Keratinocyte (primary cell): Measurements from ENCODE around the gene DUSP2. TPM values are rescaled to one million over a fixed set of nuclear protein-coding genes. Genes with fewer than 3 reads are reported as not detected.

ENCODE experiments used
- DNase-seq: peaks from one replicate; pipeline ENCODE4 v3.0.0-alpha.2; 2011; ENCODE audit warnings: low read depth, missing footprints, low spot score
- FAIRE-seq: peaks from 2 replicates; lab custom pipeline; 2011; peaks lifted over from hg19 to GRCh38; lab: Jason Lieb, UNC
- H2AFZ ChIP-seq: 2 replicates; pipeline ENCODE4 v1.6.0; 2012; ENCODE audit warnings: low read length, control low read depth, inconsistent platforms; ENCODE audit not compliant: control insufficient read depth
- H3K27ac ChIP-seq: 2 replicates; pipeline ENCODE4 v1.5.1; 2011; ENCODE audit warnings: low read length; ENCODE audit not compliant: control insufficient read depth, insufficient read depth
- H3K27me3 ChIP-seq: 3 replicates; pipeline ENCODE4 v1.6.0; 2011; ENCODE audit warnings: low read length; ENCODE audit not compliant: control insufficient read depth, insufficient read depth; ENCODE audit errors: extremely low read depth
- H3K36me3 ChIP-seq, 2 experiments: 2 replicates in 1 of 2; 3 replicates in 1 of 2; pipeline ENCODE4 v1.5.1; 2011; ENCODE audit warnings: low read length in 2 of 2, mild to moderate bottlenecking in 1 of 2; ENCODE audit not compliant: control insufficient read depth in 2 of 2, insufficient read depth in 2 of 2; ENCODE audit errors: extremely low read depth in 1 of 2
- H3K4me1 ChIP-seq: 3 replicates; pipeline ENCODE4 v1.5.1; 2011; ENCODE audit warnings: low read length; ENCODE audit not compliant: control insufficient read depth, insufficient read depth; ENCODE audit errors: extremely low read depth
- H3K4me2 ChIP-seq: 3 replicates; pipeline ENCODE4 v1.6.0; 2011; ENCODE audit warnings: low read depth, low read length; ENCODE audit not compliant: control insufficient read depth, insufficient read depth; ENCODE audit errors: extremely low read depth
- H3K4me3 ChIP-seq, 3 experiments: fragments of 200-600 bp in 1 of 3; sonication (generic) in 1 of 3; 2 replicates in 2 of 3; 3 replicates in 1 of 3; pipeline ENCODE4 v1.5.1; 2011 to 2016; ENCODE audit warnings: low read length in 3 of 3, mild to moderate bottlenecking in 3 of 3, control low read depth in 2 of 3, inconsistent platforms in 1 of 3, low read depth in 1 of 3, mixed read lengths in 1 of 3, mixed run types in 1 of 3, moderate library complexity in 1 of 3; ENCODE audit not compliant: control insufficient read depth in 2 of 3, insufficient read depth in 2 of 3; ENCODE audit errors: extremely low read depth in 1 of 3
- H3K79me2 ChIP-seq: 2 replicates; pipeline ENCODE4 v1.6.0; 2012; ENCODE audit warnings: low read length; ENCODE audit not compliant: control insufficient read depth, insufficient read depth
- H3K9ac ChIP-seq: 3 replicates; pipeline ENCODE4 v1.6.0; 2011; ENCODE audit warnings: low read length; ENCODE audit not compliant: control insufficient read depth, insufficient read depth; ENCODE audit errors: extremely low read depth
- H3K9me1 ChIP-seq: 3 replicates; pipeline ENCODE4 v1.6.0; 2011; ENCODE audit warnings: low read length; ENCODE audit not compliant: control insufficient read depth, insufficient read depth; ENCODE audit errors: extremely low read depth
- H3K9me3 ChIP-seq: 2 replicates; pipeline ENCODE4 v1.5.1; 2012; ENCODE audit warnings: low read depth, low read length; ENCODE audit not compliant: control insufficient read depth
- H4K20me1 ChIP-seq: 3 replicates; pipeline ENCODE4 v1.6.0; 2011; ENCODE audit warnings: low read length; ENCODE audit not compliant: control insufficient read depth, insufficient read depth; ENCODE audit errors: extremely low read depth
- CTCF ChIP-seq, 3 experiments: IDR thresholded peaks in 1 of 3; conservative IDR thresholded peaks in 1 of 3; optimal IDR thresholded peaks in 1 of 3; 2 replicates in 2 of 3; 3 replicates in 1 of 3; pipeline versions ENCODE3 to v1.5.1; 2011; ENCODE audit warnings: low read length in 3 of 3, mild to moderate bottlenecking in 3 of 3, moderate library complexity in 2 of 3, control low read depth in 1 of 3, inconsistent platforms in 1 of 3; ENCODE audit not compliant: insufficient read depth in 2 of 3; ENCODE audit errors: extremely low read depth in 1 of 3
- EZH2 ChIP-seq: IDR thresholded peaks from one replicate; pipeline ENCODE4 v1.6.1; 2012; ENCODE audit warnings: inconsistent platforms, mild to moderate bottlenecking, low read length, moderate library complexity
- dilution Hi-C: fragments of 300-500 bp; cut with MboI; formaldehyde crosslinking; loops from one replicate; pipeline ENCODE4 v1.7.0; 2020; ENCODE audit warnings: low sequenced_read_pairs; ENCODE audit not compliant: extremely low pct_ligation_motif_present
- polyA plus RNA-seq, 5 experiments: library from polyadenylated mRNA; depleted of rRNA in 3 of 5; stranded (reverse) in 3 of 5; stranded (forward) in 1 of 5; unstranded in 1 of 5; fragments of >200 nt; gene quantifications; 1 replicate in 1 of 5; 2 replicates in 3 of 5; 3 replicates in 1 of 5; pipeline versions ENCODE4 v1.2.1 to v1.2.3, GENCODE V29; 2011 to 2012; ENCODE audit warnings: missing spikeins in 2 of 5, low read depth in 1 of 5, low replicate concordance in 1 of 5

The DUSP2 gene
- polyA plus RNA-seq, 1 donor (not counting 4 experiments of a cell fraction or from before 2014, with no cell fraction given), result 1.2 TPM

GRCh38 chr2:96109931-96110511 lies 35.2 kb downstream of the DUSP2 start:
- H3K9me3 ChIP-seq, result peaks cover 3% of the 10 kb centered on the region
- H3K4me2 ChIP-seq, result no peak overlapping the region
- H3K27ac ChIP-seq, result no peak overlapping the region
- DNase-seq, result no peak
- TF ChIP-seq CTCF (optimal IDR thresholded peaks at IDR 0.05 in 1 of 3, IDR thresholded peaks at IDR 0.05 in 1 of 3, conservative IDR thresholded peaks at IDR 0.05 in 1 of 3; ENCODE audit: extremely low read depth in 1 of 3, insufficient read depth in 2 of 3, low read length in 3 of 3) (no peak), EZH2 (no peak)
- no peaks in the 10 kb centered on the region for H3K9me1 ChIP-seq
- H3K36me3 ChIP-seq, result no peaks in the 10 kb centered on the region
- no peak overlapping the region for H2AFZ ChIP-seq
- H3K4me1 ChIP-seq, result no peaks in the 10 kb centered on the region
- no peak overlapping the region for H3K4me3 ChIP-seq
- no peak for FAIRE-seq
- peaks cover 17% of the 10 kb centered on the region for H3K27me3 ChIP-seq
- H3K79me2 ChIP-seq, result no peaks in the 10 kb centered on the region
- no peak overlapping the region for H3K9ac ChIP-seq
- no peaks in the 10 kb centered on the region for H4K20me1 ChIP-seq
- dilution Hi-C loops, result no loop called here

DNA sequence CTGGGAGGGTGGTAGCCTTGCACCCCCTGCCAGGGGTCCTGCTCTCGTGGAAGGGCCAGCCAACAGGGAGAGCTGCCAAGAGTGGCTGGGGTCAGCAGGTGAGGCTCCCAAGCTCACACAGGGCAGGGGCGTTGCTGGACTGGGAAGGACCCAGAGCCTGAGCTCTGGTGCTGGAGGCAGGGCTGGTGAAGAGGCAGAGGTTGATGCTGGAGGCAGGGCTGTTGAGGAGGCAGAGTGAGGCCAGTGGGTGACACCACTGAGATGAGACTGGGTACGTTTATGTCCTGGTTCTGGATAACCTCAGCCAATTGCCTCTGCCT lies 35.9 kb downstream of the DUSP2 start:
- Histone ChIP-seq H2AFZ (no peak overlapping the region), H3K4me1 (no peaks in the 10 kb centered on the region), H3K36me3 (no peaks in the 10 kb centered on the region), H3K4me3 (no peak overlapping the region), H3K9ac (no peak overlapping the region), H3K27ac (no peak overlapping the region), H4K20me1 (no peaks in the 10 kb centered on the region), H3K27me3 (peaks cover 17% of the 10 kb centered on the region), H3K9me1 (no peaks in the 10 kb centered on the region), H3K4me2 (no peak overlapping the region), H3K79me2 (no peaks in the 10 kb centered on the region), H3K9me3 (peaks cover 3% of the 10 kb centered on the region)
- dilution Hi-C loops, result no loop called here
- FAIRE-seq (no peak), DNase-seq (no peak)
- TF ChIP-seq EZH2 (no peak), CTCF (optimal IDR thresholded peaks at IDR 0.05 in 1 of 3, IDR thresholded peaks at IDR 0.05 in 1 of 3, conservative IDR thresholded peaks at IDR 0.05 in 1 of 3; ENCODE audit: extremely low read depth in 1 of 3, insufficient read depth in 2 of 3, low read length in 3 of 3) (no peak)
